ENCODE measurements around the gene CHD2.
"Not testable (repeated sequence)": the region's sequence is repeated elsewhere in the genome, so short reads cannot be mapped to it uniquely, and the experiment has no call there.

Gene CHD2

DNA sequence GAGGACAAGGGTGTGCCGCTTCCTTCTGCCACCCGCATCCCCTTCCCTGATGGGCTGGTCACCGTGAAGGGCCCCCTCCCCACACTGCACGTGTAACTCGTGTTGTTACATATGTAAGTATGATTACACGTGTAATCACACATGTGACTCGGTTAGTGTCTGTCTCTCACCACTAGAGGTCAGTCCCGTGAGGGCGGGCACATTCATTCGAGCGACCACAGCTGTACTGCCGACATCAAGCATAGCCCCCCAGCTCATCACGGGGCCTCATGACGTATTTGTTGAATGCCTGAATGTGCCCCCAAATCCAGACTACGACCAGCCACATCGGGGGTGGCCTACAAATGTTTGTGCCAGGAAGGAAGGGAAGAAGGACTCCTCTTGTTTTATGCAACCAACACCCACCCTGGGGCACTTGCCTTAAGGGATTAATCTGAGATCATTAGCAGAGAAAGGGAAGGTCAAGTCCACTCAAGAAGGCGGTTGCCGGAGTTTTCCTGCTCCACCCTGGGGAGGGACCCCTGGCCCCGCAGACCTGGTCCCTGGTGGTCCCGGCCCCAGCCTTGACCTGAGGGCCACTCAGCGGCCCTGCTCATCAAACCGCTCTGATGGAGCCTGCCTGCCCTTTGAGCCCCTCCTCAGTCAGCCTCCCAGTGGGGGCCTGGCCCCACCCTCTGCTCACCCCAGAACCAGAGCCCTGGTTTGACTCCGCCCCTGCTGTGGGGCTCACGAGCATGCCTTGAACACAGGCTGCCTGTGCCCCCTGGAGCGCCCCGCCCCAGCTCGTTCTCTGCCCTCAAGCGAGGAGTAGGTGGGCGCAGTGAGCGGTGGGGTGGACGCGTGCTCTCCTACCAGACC is 136.1 kb downstream of the CHD2 start:
- DNase-seq (ENCODE audit: low read depth in 2 of 2), result no peak

DNA sequence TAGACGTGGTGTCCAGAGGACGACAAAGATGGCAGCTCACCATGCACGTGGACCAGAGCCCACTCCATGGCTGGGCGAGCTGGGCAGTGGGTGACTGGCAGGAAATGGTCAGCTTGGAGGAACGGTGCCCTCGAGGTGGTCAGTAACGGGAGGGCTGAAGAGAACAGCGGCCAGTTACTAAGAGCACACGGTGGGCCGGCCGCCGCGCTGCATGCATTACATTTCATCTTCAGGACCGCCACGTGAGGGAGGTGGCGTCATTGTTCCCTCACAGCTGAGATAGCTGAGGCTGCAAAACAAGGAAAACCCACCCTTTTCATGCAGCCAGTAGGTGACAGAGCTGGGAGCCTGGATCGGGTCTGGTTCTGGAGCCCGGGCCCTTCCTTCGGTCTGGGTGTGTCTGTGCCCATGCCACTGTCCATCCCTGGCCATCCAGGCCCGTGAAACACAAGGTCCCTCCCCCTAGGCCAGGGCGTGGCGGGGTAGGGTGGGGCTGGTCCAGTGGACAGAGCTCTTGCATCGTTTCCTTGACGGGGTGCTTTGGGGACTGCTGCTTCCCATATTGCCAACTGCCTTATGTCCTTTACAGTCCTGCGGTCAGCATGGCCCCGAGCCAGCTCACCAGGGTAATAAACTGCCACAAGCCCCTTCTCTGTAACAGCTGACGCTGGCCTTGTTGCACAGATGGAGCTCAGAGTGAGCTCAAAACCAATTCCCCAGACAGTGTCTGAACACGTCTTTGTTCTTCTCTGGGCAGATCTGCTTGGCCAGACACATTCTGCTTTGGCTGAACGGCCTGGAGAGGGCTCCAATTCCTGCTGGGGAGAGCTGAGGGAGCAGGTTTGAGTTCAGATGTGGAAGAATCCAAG is 137.1 kb downstream of the CHD2 start:
- DNase-seq (ENCODE audit: low read depth in 2 of 2), result no peak

DNA sequence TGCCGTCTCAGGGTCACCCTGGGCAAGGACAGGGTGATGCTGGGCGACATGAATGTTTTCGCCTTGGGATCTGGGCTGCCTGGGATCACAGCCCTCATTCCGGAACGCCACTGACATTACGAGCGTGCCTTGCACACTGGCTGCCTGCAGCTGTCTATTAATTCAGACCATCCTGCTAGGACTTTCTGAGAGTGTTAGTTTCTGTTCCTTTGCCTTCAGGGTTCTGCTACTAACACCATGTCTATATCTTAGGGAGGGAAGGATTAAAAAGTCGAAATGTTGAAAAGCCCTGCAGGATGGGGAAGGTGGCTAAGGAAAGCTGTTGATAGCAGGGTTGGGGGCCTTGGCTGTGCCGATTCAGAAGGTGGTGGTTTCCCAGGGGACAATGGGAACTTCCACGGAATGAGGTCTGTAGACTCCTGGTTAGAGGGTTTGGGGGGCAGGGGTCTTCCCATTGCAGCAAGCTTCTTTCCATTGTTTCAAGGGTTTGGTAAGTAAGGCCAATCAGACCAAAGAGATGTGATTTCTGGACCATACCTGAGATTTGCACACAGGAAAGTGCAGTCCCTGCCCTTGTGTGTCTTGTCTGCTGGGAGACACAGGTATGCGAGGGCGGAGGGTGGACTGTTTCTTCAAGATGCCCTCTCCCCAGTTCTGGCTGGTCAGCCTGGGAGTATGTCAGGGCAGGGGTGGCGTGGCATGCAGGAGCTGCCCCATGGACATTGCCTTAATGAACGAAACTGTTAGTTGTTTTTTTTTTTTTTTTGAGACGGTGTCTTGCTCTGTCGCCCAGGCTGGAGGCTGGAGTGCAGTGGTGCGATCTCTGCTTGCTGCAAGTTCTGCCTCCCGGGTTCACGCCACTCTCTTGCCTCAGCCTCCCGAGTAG is 137.9 kb downstream of the CHD2 start:
- DNase-seq (ENCODE audit: low read depth in 2 of 2), result no peak

DNA sequence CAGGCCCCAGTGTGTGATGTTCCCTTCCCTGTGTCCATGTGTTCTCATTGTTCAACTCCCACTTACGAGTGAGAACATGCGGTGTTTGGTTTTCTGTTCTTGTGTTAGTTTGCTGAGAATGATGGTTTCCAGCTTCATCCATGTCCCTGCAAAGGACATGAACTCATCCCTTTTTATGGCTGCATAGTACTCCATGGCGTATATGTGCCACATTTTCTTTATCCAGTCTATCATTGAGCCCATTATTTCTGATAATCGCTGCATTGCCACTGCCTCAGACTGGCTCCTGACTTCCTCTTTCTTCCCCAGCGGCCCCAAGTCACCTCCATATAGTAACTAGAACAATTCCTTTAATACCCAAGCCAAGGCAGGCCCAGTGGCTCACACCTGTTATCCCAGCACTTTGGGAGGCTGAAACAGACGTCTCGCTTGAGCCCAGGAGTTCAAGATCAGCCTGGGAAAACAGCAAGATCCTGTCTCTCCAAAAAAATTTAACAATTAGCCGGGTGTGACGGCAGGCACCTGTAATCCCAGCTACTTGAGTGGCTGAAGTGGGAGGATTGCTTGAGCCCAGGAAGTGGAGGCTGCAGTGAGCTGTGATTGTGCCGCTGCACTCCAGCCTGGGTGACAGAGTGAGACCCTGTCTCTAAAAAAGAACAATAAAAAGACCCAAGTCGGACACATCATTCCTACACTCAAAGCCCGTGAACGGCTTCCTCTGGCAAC is 139.6 kb downstream of the CHD2 start:
- DNase-seq (ENCODE audit: low read depth in 2 of 2), result not testable (repeated sequence)

DNA sequence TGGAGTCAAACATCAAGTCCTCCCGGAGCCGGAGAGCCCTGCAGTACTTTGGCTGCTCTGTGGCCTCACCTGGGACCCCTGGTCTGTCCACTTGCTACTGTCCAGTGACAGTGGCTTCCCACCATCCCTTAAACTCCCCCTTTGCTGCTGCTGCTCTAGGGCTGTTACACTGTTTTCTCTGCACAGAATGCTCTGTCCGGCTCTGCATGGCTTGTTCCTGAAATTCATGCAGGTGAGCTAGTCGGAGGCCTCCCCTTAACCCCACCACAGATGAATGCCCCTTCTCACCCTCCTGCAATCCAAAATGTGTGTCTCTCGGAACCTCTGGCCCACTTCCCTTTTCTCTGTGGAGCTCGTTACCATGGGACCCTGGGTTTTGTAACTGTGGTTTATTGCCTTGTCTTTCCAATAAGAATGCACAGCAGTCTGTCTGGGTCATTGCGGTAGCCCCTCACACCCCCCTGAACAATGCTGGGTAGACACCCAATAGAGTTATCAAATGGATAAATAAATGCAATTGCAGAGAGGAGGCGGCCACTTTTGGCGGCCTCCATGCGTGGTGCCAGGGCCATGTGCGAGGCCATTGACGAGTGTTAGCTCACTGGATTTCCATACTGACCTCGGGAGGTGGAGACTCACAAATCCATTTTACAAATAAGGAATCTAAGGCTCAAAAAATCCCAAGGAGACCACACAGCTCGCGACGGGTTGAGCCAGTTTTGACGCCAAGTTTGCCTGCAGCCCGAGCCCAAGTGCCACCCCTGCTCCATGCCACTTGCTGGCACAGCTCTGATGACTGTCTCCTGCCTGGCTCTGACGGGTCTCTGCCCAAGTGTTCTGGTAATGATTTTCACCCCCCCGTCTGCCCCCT is 140.4 kb downstream of the CHD2 start:
- no peak for DNase-seq (ENCODE audit: low read depth in 2 of 2)

DNA sequence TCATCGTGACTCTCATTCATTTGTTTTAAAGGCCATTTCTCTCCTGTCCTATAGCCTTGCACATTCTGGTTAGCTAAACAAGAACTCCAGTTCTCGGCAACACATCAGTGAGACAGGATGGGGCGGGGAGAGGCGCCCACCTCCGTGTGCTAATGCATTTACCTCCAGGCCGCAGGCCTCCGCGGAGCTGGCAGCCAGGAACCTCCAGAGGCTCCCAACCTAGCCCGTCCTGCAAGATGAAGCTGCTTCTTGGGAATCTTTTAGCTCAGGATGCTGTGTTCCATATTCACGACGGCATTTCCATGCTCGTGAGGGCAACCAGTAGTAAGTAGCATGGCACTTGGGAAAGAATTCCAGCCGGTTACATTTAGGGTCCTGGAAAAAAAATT is 141.0 kb downstream of the CHD2 start:
- DNase-seq (ENCODE audit: low read depth in 2 of 2), result no peak

DNA sequence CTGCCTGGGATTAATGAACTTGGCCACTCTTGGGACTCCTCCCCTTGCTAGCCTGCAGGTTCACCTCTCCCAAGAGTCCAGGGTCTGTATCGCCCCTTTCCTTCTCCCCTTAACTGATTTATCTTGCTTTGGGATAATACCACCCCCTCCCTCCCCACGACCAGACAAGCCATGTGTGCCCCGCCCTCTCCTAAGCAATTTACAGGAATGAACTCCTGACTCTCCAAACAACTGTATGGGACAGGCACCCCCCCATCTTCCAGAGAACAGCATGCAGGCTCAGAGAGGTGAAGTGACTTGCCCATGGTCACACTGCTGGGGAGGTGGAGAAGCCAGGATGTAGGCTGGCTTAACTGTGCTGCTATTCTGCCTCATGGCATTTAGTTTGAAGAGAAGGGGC is 142.1 kb downstream of the CHD2 start:
- no peak for DNase-seq (ENCODE audit: low read depth in 2 of 2)

DNA sequence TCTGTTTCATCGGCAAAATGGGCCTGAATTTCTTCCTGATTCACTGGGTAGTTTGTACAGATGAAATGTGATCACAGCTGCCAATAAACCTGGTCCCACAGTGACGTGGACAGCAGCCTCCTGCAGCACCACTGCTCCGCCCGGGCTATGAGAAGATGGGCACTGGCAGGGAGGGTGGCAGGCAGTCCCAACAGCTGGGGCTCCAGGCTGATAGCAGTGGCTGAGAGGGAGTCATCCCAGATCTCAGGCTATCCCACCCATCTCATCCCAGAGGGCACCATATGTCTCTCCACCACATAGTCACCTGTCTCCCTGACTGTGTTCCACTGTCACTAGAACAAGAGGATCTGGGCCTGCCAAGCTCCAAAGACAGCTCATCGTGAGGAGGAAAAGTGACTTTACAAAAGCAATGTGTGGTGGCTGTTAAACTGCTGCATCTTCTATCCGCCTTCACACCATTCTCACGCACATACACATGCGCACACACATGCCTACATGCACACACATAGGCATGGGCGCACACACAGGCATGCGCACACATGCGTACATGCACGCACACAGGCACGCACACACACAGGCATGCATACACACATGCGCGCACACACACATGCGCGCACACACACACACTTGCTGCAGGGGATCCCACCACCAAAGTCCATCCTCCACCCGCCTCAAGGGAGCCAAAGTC is 142.7 kb downstream of the CHD2 start:
- DNase-seq (ENCODE audit: low read depth in 2 of 2), result no peak

DNA sequence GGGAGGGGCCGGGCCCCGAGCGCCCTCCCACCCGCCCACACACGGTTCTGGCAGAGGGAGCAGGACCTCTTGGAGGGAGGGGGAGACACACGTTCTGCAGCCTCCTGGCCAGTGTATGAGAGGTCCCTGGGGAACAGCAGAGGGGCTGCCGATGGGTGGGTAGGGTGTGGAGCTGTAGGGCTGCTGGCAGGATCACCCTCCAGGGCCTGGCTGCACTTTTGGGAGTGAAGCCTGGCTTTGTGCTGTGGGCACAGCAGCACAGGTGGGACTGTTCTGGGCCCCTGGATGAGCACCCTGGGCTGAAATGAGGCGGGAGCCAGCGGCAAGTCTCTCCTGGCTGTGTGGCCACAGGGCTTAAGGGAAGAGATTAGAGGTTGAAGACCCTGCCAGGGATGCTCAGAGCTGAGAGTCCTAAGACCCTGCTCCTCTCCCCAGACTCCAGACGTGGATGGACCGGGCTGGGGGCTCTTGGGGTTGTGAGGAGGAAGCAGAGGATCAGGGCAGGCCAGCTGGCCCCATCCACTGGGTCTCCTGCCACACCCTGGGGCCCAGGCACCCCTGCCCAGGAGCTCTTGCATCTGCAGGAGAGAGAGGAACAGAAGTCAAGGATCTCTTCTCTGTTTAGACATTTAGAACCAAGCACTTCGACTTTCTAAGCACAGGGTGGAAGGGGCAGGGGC is 143.6 kb downstream of the CHD2 start:
- no peak for DNase-seq (ENCODE audit: low read depth in 2 of 2)

DNA sequence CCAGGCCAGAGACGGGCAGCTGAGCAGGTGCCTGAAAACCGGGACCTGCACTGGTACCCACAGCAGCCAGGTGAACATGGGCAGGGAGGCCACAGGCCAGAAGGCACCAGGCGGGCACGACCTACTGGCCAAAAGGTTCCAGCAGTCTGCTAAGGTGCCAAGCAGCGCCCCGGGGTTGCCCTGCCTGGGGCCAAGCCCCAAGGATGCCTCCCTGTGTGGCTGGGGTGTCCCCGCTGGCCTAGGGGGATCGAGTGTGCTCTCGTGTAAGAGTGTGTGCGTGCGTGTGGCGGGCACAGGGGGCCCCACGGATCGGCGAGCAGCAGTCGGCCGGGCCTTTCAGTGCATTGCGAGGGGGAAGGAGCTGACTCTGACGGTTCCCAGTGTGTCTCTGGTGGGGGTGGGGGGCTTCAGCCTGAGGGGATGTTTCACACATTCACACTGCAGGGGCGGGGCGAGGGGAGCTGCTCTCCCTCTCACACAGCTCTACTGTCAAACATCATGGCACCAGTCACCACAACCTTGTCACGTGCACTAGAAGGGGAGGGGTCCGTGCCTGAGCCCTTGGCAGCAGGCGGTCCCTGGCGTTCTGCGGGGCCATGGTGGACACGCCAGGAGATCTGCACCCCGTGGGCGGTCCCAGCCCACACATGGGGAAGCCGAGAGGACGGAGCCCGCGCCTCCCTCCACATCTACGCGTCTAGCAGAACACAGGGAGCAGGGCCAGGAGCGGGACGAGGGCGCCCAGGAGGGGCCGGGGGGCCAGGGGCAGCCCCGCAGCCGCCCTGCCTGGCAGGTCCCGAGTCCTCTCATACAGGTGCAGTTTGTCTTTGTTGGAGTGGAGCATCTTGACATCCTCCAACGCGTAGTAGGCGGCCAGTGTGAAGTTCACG is 144.4 kb downstream of the CHD2 start:
- no peak for DNase-seq (ENCODE audit: low read depth in 2 of 2)

DNA sequence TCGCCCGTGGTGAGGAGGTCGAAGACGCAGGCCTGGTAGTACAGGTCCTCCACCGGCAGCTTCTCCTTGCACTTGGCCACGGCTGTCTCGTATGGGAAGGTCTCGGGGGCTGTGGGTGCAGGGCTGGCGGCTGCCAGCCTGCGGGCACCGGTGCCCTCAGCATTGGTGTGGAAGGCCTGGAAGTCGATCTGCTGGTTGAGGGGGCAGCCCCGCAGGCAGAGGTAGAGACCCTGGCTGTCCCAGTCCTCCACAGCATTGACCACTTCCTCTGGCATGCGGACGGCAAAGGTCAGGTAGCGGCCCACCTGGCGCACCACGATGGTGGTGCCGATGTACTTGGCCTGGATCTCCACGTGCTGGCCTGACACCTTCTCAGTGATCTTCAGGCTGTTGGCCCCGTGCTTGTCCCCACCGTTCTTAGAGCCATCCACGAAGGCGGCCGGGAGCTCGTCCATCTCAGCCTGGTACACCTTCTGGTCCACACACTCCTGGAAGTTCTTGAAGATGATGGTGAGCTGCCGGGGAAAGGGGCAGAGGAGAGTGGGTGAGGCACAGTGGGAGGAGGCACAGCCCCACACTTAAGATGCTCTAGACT is 145.2 kb downstream of the CHD2 start:
- DNase-seq (ENCODE audit: low read depth in 2 of 2), result no peak

DNA sequence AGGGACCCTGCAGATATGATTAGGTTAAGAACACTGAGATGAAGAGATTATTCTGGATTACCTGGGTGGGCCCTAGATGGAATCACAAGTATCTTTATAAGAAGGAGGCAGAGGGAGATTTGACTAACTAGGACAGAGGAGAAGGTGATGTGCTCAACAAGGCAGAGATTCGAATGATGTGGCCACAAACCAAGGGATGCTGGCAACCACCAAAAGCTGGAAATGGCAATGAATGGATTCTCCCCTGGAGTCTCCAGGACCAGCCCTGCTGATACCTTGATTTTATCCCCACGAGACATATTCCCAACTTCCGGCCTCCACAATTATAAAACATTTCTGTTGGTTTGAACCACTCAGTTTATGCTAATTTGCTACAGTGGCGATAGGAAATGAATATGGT is 146.0 kb downstream of the CHD2 start:
- DNase-seq (ENCODE audit: low read depth in 2 of 2), result no peak

DNA sequence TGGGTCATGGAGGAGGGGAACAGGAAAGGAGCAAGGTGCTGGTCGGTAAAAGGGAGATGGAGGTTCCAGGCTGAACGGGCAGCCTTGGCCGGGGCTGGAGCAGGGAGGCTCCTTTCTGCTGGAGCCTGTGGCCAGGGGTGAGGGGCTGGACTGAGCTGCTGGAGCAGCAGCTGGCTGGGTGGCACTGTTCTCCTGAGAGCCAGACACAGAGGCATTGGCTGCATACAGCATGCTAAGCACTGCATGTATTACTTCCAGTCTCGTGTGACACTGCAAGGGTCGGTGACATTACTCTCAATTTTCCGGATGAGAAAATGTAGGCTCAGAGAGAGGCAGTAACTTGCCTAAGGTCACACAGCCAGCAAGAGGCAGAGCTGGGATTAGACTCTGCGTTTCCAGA is 146.6 kb downstream of the CHD2 start:
- no peak for DNase-seq (ENCODE audit: low read depth in 2 of 2)

DNA sequence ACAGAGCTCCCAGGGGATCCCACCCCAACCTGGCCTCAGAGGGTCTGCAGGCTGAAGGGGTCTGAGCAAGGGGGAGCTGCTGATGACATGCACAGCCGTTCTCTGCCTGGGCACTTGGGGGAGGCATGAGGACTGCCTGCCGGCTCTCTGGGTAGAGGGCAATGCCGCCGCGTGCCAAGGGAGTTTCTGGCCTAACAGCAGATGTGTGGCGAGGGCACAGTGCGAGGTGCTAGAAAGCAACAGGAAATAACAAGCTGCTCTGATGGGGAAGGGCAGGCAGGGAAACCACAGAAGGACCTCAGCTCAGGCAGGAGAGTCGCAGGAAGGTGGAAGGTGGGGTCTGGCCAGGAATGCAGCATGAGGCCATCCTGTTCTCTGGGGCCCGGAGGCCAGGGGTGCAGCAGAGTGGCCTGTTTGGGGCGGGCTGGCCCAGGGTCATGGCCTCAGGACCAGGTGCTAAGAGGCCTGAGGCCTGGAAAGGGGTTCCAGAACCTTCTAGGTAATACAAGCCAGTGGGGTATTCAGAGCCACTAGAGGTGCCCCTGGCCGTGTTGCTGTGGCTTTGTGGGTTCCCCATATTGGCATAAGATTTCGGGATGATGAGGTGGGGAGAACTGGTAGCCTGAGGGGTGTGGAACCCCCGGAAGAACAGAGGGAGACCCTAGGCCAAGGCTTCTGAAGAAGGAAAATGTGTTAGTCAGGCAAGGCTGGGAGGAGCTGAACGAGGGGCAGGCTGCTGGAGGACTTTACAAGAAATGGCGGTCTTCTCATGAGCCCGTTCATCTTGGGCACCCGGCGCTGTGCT is 147.7 kb downstream of the CHD2 start:
- no peak for DNase-seq (ENCODE audit: low read depth in 2 of 2)

DNA sequence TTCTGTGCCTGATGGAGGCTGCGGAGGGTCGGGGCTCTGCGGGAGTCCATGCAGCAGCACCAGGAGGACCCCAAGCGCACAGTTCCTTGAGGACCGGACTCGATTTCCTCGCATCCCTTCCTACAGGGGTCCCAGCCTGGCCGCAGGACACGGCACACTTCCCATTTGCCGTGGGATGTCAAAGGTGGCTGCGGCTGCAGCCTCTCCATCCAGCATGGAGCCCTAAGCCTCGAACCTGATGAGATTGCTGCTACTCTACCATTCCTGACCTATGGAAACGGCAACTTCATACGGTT is 148.2 kb downstream of the CHD2 start:
- DNase-seq (ENCODE audit: low read depth in 2 of 2), result no peak

DNA sequence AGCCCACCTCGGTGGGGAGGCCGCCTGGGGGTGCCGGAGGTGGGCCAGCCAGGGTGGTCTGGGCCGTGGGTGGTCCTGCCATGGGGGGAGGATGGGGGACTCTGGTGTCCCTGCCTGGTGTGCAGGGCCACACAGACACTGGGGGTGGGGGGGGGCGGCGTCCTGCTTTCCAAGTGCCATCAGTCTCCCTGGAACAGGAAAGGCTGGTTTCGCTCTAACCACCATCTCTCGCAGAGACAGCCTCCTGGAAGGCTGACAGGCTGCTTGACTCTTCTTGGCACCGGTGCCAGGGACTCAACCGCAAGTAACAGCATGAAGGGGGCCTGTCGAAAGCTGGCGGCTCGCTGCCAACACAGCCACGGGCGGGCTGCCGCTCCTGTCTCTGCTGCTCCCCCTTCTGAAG is 148.6 kb downstream of the CHD2 start:
- DNase-seq (ENCODE audit: low read depth in 2 of 2), result no peak

DNA sequence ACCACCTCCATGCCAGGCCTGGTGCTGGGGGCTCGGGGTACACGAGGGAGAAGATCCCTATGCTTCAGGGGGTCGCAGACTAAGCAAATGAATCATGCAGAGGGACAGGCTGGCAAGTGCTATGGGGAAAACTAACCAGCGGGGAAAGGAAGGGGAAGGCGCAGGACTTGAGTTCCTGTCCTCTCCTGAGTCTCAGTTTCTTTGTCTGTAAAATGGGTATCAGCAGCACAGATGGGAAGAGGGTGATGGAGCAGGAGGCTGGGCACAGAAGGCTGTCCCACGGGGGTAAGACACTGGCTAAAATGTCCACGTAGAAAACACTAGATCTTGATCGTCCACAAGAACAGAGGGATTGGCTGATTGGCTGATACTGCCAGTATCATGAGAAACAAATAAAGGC is 149.1 kb downstream of the CHD2 start:
- no peak for DNase-seq (ENCODE audit: low read depth in 2 of 2)
